ENCODE data around the gene EVX1.

The EVX1 gene

GRCh38 chr7:27214239-27214950 is 28.2 kb upstream of the EVX1 start:
- no peak overlapping the region for H3K27ac ChIP-seq
- TF ChIP-seq CTCF (conservative IDR thresholded peaks at IDR 0.05) = no peak

GRCh38 chr7:27215356-27215755 is 27.2 kb upstream of the EVX1 start:
- no peak for TF ChIP-seq CTCF (conservative IDR thresholded peaks at IDR 0.05)

DNA sequence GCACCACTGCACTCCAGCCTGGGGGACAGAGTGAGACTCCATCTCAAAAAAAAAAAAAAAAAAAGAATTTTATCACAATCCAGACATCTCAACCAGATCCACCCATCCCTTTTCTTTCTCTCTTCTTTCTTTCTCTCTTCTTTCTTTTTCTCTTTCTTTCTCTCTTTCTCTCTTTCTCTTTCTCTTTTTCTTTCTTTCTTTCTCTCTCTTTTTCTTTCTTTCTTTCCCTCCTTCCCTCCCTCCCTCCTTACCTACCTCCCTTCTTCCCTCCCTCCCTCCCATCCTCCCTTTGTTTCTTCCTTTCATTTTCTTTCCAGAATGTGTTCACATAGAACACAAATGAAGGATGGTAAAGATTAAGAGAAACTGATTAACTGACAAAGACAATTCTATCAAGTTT is 24.7 kb upstream of the EVX1 start:
- H3K27ac ChIP-seq = no peak overlapping the region
- no peak for TF ChIP-seq CTCF (conservative IDR thresholded peaks at IDR 0.05)

More at GRCh38 chr7:27215356-27215755, 27.2 kb upstream of the EVX1 start:
- no peak overlapping the region for H3K27ac ChIP-seq

DNA sequence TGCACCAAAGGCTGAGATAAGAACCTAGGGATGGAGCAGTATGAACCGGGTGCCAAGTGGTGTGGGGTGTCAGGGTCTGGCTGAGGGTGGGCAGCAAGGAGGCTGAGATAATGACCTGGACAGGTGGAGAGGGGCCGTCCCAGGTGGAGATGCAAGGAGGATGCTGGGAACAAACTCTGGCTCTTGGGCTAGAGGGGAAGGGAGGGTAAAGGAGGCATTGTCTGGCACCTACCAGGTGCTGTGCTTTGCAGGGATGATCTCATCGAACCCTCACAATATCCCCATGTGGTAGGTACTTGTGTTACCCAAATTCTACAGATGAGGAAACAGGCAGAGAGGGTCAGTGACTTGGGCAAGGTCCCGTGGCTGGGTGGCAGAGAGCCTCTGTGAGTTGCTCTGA is 22.8 kb upstream of the EVX1 start:
- no peak for TF ChIP-seq CTCF (conservative IDR thresholded peaks at IDR 0.05)
- no peak overlapping the region for H3K27ac ChIP-seq

GRCh38 chr7:27220440-27220955 is 22.1 kb upstream of the EVX1 start:
- no peak for TF ChIP-seq CTCF (conservative IDR thresholded peaks at IDR 0.05)

GRCh38 chr7:27221201-27221797 is 21.3 kb upstream of the EVX1 start:
- no peak for TF ChIP-seq CTCF (conservative IDR thresholded peaks at IDR 0.05)

More at GRCh38 chr7:27220440-27220955, 22.1 kb upstream of the EVX1 start:
- H3K27ac ChIP-seq = no peak overlapping the region

GRCh38 chr7:27223941-27224575 is 18.5 kb upstream of the EVX1 start:
- no peak overlapping the region for H3K27ac ChIP-seq
- no peak for TF ChIP-seq CTCF (conservative IDR thresholded peaks at IDR 0.05)

More at GRCh38 chr7:27221201-27221797, 21.3 kb upstream of the EVX1 start:
- H3K27ac ChIP-seq = no peak overlapping the region

Data from VCaP (cell line).